HG02885 (cell line): ENCODE measurements around the gene OPN4.

ENCODE experiments used
- ATAC-seq: cut with Tn5 transposase; IDR thresholded peaks from one replicate; pipeline ENCODE4 v1.9.1; 2021; ENCODE audit warnings: mild to moderate bottlenecking; ENCODE audit not compliant: unreplicated experiment, poor library complexity

Gene OPN4

DNA sequence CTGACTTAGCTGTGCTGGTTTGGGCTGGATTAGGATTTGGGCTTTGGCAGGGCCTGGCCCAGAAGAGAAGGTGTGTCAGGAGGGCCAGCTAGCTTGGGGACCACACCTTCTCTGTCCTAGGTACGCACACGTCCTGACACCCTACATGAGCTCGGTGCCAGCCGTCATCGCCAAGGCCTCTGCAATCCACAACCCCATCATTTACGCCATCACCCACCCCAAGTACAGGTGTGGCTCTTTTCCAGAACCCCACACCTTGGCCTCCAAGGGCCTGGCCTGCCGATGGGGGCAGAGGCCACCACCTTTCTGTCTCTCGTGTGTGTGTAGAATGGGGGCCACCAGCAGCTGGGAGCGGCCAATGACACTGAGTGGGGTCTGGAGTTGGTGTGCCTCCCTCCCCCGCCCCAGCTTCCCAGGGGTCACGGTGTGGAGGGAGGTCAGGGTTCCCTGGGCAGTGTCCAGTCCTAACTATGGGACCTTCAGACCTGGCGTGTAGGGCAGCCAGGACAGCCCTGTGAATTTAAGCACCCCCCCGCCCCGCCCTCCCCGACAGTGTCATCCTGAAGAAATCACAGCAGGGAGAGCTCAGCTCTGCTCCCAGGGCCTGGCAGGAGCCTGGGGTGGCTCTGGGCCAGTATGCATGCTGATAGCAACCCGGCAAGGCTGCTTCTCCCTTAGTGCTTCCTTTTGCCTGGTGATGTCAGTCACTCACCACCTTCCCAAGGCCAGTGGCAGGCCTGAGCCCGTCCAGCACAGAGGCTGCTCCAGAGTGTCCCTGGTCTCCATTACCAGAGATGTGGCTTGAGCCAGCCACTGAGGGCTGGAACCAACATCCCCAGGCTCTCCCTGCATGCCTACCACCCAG lies 7.0 kb downstream of the OPN4 start:
- ATAC-seq: no peak

DNA sequence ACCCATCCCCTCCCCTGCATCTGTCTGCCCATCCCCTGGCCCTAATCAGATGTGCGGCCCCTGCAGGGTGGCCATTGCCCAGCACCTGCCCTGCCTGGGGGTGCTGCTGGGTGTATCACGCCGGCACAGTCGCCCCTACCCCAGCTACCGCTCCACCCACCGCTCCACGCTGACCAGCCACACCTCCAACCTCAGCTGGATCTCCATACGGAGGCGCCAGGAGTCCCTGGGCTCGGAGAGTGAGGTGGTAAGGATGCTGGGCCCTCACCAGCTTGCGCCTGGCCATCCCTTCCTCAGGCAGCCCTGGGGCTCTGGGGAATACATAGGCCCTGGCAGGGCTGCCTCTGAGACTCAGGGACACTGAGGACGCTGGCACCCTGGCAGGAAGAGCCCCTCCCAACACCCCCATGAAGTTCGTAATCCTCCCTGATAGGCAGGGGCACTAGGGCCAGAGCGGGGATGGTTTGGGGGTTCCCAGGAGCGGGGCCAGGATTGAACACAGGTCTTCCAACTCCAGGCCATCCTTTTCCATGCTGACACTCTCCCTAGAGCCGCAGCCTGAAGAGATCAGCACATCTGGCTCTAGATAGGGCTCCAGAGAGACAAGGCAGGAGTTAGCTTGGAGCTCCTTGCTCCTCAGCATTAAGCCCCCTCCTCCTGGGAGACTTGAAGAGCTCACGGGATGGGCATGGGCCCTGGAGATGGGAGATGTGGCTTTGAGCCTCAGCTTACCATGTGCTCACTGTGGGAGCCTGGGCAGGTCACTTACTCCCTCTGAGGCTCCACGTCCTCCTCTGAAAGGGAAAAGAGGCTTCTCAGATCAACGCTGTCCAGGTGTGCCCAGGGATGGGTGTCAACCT lies 8.1 kb downstream of the OPN4 start:
- ATAC-seq: no peak

DNA sequence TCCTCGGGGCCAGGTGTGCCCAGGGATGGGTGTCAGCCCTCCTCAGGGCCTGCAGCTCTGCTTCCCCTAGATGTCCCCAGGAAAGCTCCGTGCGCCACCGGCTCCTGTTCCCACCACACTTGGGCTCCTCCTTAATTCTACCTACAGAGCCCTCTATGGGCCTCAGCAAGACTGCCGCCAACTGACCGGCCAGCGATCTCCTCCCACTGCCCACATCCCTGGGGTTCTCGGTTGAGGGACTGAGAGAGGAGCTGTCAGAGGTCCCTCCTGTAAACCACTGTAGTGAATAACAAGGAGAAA lies 8.6 kb downstream of the OPN4 start:
- no peak for ATAC-seq

DNA sequence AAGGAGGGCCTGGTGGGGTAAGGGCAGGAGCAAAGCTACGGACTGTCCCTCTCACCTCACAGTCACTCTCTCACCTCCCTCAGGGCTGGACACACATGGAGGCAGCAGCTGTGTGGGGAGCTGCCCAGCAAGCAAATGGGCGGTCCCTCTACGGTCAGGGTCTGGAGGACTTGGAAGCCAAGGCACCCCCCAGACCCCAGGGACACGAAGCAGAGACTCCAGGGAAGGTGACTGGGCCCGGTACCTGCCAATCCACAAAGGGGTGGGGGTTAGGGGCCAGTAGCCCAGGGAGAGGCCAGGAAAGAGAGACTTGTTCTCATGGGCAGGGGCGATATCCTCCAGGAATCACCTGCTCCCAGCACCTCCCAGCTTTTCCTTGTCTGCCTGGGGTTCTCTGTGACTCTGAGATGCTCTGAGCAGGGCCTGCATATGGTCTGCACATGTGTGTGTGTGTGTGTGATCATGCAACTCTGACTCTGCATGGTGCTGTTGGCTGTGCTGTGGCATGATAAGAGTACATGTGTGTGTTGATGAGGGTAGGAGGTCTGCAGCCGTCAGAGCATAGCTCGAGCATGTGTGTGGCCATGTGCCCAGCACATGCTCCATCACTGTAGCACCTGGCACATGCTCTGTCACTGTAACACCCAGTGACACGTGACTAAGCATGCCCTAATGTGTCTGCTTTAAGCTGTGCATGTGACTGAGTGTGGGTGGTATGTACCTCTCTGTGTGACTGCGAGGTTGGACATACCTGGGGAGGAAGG lies 9.4 kb downstream of the OPN4 start:
- ATAC-seq: no peak

DNA sequence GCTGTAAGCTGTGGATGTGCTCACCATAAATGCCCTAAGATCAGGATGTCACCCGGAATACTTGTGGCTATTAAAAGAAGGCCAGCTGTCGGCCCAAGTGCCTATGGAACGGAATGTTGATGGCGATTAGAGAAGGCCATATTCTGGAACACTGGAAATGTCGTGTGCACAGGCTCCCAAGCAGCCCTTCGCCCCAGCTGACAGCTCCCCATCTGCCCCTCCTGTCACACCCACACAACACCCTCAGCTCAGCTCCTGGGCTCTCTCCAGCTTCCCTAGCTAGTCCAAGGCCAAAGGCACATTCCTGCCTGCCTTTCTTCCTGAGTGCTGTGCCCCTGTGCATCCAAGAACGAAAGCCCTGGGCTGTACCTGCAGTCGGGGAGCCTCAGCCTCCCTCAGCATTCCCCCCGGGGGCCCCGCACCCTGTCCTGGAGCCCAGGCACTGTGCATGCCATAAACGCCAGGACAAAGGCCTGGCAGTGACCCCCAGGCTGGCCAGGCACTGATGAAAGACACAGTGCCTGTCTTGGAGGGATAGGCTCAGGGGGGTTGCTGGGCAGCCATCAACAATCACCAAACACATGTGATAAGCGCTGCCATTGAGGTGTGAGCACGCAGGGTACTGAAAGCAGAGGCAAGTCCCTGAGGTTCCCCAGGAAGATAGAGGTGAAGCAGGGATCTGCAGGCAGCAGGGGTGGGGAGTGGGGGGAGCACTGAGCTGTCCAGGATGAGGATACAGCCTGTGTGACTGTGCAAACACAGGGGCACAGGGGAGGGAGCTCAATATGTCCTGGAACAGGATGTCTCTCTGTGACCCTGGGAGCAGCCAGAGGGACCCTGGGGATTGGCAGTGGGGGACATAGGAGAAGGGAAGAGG lies 10.2 kb downstream of the OPN4 start:
- no peak for ATAC-seq

DNA sequence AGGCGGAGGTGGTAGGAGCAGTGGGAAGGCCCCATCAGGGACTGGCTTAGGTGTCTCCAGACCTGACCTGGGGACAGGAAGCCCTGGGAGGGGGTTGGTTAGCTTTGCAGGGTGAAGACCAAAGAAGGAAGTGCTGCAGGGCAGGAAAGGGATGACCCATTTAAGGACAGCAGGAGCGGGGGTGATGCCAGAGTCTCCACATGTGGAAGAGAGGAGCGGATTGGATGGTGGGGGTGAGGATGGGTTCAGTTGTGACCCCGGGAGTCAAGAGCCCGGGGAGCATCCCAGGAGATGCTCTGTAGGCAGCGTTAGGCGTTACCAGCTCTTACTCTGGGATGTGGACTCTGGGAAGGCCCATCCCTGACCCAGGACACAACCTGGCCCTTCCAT lies 10.9 kb downstream of the OPN4 start:
- no peak for ATAC-seq

DNA sequence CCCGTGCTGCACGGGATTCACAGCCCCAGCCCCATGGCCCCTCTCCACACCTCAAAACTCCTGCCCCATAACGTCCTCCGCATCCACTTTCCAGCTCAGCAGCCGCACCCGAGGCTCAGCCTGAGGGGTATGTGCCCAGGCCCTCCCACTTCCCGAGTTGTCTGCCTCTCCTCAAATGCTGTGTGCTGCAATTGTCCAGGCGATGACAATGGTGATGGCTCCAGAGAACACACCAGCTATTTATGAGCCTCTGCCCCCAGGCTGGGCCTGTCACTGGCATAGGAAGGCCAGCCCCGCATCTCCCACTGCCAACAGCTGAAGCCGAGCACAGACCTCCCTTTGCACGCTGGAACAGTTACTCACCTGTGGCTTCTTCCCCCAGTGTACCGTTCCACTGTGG lies 11.5 kb downstream of the OPN4 start:
- ATAC-seq: no peak

DNA sequence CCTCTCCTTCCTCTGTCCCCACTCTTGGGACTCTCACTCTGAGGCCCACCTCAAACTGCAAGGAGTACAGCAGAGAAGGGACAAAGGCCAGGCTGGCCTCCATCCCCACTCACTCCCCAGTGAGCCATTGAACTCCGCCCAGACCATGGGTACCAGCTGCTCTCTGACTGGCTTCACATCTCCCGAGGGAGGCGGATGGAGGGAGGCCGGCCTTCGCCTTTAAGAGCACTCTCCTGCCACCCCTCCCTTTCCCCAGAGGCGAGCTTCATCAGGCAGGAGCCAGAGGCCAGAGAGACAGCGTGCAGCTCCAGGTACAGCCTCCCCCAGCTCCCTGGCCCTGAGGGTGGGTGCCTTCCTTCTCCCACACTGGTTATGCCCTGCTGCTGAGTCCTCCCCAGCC lies 12.2 kb downstream of the OPN4 start:
- no peak for ATAC-seq

DNA sequence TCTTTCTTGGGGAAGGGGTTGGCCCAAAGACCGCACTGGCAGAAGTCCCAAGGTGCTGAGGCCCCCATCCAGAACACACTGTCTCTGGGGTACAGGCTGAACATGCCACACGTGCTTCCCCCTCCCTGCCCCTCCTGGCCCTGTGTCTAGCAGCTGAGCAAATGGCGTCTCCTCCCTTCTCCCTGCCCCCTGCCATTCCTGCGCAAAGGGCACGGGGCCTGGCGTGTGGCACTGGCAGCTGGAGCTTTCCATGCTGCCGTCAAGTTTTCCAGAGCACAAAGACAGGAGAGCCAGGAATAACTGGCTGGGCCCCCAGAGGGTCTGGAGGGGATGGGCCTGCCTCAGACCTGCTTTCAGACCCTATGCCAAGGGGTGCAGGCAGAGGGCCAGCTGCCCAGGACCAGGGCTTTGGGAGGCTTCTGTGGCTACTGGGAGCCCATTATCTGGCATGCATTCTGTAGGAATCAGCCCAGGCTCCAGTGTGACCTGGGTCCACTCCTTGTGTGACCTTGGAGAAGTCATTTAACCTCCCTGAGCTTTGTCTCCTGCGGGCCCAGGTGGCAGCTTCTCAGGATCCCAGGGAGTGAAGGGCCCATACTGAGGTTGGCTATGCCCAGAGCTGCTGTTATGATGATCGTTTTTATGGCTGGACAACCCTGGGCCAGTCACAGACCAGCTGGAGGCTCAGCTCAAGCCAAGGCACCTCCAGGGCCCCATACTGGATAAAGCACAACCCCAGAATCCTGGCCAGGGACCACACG lies 13.3 kb downstream of the OPN4 start:
- ATAC-seq: no peak

DNA sequence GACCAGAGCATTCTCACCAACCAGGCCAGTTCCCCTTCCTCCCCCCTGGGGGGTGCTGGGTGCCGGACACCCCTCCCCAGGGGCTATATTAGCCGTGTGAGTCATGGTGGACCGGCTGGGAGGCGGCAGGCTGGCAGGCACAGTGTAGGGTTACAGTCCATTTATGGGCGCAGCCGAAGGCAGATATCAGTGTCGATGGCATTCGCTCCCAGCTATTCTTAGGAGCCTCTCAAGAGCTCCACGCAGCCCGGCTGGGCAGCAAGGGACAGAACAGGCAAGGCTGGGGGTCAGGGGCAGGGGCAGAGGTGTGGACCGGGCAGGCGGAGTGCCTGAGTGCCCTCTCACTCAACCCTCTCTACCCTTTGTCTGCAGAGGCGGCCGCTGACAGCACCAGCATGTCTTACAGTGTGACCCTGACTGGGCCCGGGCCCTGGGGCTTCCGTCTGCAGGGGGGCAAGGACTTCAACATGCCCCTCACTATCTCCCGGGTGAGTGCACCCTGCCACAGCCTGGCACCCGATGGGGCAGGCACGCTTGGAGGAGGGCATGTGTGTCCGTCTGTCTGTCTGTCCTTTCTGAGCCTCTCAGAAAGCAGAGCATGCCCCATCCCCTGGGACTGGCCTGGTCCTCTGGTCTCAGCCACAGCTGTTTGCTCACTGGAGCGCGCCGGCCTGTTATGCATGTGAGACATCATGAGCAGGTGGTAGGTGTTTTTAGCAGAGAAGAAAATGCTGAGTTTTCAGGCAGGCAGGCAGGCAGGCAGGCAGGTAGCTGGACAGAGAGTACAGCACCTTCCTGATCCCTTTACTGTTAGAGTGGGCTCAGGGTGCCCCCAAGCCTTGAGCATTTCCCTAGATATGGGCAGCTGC lies 14.2 kb downstream of the OPN4 start, which contains the start of gene LDB3:
Gene LDB3, plus strand, starts transcription at position 215 of the 869 bp plus-strand sequence. Its CDS starts 181 bp downstream, at position 396.
- ATAC-seq: peak; percentile 56

DNA sequence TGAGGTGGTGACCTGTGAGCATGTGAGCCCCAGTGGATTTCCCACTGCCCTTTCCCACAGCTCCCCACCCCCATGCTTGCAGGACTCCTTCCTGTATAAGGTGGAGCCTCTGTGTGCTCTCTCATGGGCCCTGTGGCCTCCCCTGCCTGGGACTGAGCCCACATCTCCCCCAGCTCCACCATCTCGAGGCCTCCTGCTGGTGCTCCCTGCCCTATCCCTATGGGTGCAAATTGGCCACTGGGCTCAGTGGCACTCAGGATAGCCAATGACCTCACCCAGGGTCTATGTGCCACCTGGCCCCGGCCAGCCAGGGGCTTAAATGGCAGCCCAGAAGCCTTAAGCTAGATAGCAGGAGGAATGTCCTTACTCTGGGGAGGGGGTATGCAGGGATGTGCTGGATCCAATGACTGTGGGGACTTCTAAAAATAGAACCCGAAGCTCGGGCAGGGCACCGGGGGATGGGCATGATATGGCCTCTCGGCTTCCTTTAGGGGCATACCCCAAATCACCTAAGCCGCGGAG lies 16.0 kb downstream of the OPN4 start:
- no peak for ATAC-seq

DNA sequence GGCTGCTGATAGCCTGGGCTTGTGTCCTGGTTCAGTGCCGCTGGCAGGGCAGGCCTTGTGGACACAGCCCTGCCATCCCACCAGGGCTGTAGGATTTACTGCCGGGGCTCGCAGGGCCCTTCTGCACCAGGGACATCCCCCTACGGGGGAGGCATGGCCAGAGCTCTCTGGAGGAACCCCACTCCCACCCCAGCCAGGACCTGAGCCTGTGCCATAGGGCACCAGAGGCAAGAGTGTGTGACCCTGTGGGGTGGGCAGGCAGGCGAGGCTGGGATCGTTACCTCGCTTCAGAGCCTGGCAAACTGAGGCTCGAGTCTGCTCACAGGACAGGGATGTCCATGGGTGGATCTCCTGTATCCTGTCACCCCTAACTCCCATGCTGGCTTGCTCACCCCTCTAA lies 16.5 kb downstream of the OPN4 start:
- ATAC-seq: no peak

DNA sequence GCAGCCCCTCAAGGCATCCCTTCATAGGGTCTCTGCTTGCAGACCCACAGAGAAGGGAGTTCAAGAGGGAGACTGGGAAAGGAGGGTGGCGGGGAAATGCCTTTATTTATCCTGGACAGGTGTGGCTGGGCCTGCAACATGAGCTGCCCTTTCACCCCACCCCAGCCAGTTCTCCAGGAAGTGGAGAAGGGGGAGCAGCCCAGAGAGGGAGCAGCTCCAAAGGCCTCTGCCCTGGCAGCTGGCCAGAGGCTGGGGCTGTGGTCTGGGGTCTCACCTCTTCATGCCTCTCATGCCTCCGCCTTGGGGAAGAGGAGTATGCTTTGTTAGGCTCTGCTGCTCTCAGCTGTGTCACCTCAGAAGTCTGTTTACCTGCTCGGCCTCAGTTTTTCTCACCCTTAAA lies 17.1 kb downstream of the OPN4 start:
- ATAC-seq: no peak

DNA sequence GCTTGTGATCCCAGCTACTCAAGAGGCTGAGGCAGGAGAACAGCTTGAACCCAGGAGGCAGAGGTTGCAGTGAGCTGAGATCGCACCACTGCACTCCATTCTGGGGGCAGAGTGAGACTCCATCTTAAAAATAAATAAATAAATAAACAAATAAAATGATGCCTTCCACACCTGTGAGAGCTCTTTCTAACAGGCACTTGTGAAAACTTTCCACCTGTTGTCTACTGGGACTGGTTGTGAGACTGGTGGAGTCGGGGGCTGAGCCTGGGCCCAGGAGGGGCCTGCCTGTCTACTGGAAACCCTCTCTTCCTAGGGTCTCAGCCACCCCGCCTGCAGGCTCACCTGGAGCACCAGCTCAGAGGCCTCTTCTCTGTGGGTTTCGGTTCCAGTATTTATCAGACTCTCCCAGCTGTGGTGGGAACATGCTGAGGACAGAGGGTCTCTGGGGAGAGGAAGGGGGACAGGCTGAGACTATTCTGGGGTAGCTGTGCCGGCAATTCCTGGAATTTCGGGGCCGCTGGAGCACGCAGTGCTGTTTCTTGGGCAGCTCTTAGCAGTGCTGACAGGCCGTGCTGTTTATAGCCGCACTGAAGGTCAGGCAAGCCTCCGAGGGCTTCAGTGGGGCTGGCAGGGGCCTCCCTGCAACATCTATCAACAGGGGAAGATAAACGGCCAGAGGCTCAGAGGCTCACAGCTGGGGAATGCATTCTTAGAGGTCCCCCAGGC lies 17.8 kb downstream of the OPN4 start:
- ATAC-seq: no peak

DNA sequence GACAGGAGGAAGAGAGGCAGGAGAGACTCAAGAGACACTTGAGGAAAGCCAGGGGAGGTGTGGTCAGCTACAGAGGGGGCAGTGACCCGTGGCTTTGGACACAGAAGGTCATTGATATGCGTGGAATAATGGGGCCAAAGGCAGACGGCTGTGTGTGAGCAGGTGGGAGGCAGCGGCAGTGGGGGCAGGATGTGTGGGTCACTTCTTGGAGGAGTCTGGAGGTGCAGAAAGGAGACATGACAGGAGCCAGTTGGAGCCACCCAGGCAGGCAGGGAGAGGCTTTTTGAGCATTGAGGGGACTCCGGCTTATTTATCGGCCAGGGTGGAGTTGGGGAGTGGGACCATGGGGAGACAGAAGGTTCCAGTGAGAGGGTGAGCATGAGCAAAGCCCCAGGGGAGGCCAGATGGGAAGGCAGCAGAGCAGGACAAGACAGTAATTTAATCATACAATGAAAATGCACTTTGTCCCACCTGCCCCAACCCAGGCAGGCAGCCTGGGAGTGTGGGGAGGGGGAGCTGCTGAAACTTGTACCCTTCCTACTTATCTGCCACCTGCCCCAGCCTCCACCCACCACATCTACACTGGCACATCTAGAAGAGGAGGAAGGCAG lies 19.0 kb downstream of the OPN4 start:
- no peak for ATAC-seq

DNA sequence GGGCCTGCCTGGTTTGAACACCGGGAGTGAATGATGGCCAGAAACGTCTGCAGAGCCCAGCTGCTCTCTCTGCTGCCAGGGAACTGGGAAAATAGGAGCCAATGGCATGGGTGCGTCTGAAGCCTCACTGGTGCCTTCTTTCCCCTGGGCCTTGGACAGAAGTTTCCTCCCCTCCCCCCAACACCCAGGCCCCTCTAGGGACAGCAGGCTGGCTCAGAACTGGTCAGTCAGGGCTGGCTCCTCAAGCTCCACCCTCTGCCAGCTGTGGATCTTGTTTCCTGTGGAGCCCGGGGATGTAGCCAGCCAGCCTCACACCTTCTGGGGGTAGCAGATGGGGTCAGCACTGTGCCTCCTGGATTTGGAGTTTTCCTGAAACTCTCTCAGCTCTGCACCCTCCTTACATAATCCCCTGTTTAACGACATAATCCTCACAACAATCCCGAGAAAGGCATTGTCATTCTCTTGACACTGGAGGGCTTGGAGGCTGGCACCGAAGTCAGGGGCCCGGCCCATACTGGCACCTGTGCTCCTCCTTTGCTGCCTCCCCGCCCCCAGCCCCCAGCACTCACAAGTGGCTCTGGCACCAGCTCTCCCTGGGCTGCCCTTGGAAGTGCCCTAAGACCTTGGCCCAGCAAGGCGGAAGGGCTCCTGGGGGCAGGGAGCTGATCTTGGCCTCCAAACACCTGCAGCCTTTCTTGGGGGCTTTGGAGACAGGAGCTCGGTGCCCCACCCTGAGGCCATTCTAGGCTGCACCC lies 19.7 kb downstream of the OPN4 start:
- no peak for ATAC-seq
